H9 (cell line): ENCODE results near the gene MROH8. TPM values are rescaled to one million over a fixed set of nuclear protein-coding genes. Genes with fewer than 3 reads are reported as not detected.

Experiments
- DNase-seq: peaks from one replicate; pipeline ENCODE4 v3.0.0-alpha.2; 2017
- H2AFZ ChIP-seq: one replicate; pipeline ENCODE4 v1.6.1; 2013; ENCODE audit warnings: mild to moderate bottlenecking, low read length, control low read depth, moderate library complexity
- H2AK5ac ChIP-seq: 2 replicates; pipeline ENCODE4 v1.6.1; 2013; ENCODE audit warnings: low read length, control low read depth, mixed read lengths; ENCODE audit not compliant: insufficient read length
- H2BK120ac ChIP-seq: one replicate; pipeline ENCODE4 v1.6.1; 2013; ENCODE audit warnings: low read depth, mild to moderate bottlenecking, low read length, control low read depth, inconsistent platforms; ENCODE audit not compliant: poor library complexity, severe bottlenecking
- H2BK12ac ChIP-seq: 2 replicates; pipeline ENCODE4 v1.6.1; 2013; ENCODE audit warnings: low read length, control low read depth, mixed read lengths, low read depth; ENCODE audit not compliant: insufficient read length
- H2BK15ac ChIP-seq: 2 replicates; pipeline ENCODE4 v1.6.1; 2013; ENCODE audit warnings: low read depth, low read length, control low read depth
- H2BK20ac ChIP-seq: one replicate; pipeline ENCODE4 v1.6.1; 2013; ENCODE audit warnings: low read depth, mild to moderate bottlenecking, low read length, control low read depth, inconsistent platforms; ENCODE audit not compliant: poor library complexity, severe bottlenecking
- H2BK5ac ChIP-seq: 2 replicates; pipeline ENCODE4 v1.6.1; 2013; ENCODE audit warnings: low read length, control low read depth, mixed read lengths; ENCODE audit not compliant: insufficient read length
- H3K14ac ChIP-seq: 2 replicates; pipeline ENCODE4 v1.6.1; 2013; ENCODE audit warnings: low read length, control low read depth; ENCODE audit not compliant: insufficient read depth
- H3K18ac ChIP-seq: 2 replicates; pipeline ENCODE4 v1.6.1; 2013; ENCODE audit warnings: low read depth, mild to moderate bottlenecking, mixed read lengths, low read length, control low read depth; ENCODE audit not compliant: insufficient read length
- H3K23ac ChIP-seq: 2 replicates; pipeline ENCODE4 v1.6.1; 2013; ENCODE audit warnings: low read length, control low read depth, mixed read lengths, low read depth; ENCODE audit not compliant: insufficient read length
- H3K23me2 ChIP-seq: 2 replicates; pipeline ENCODE4 v1.6.1; 2013; ENCODE audit warnings: low read depth, mild to moderate bottlenecking, mixed read lengths, low read length, control low read depth; ENCODE audit not compliant: insufficient read length, poor library complexity, severe bottlenecking
- H3K27ac ChIP-seq: 2 replicates; pipeline ENCODE4 v1.5.1; 2013; ENCODE audit warnings: low read length, control low read depth, mixed read lengths, low read depth; ENCODE audit not compliant: insufficient read length
- H3K27me3 ChIP-seq: 2 replicates; pipeline ENCODE4 v1.6.1; 2013; ENCODE audit warnings: low read length, control low read depth, inconsistent platforms; ENCODE audit not compliant: insufficient read depth
- H3K4ac ChIP-seq: 2 replicates; pipeline ENCODE4 v1.6.1; 2013; ENCODE audit warnings: low read depth, mild to moderate bottlenecking, control low read depth, inconsistent platforms, low read length, moderate library complexity
- H3K4me1 ChIP-seq: 2 replicates; pipeline ENCODE4 v1.6.1; 2013; ENCODE audit warnings: low read length, control low read depth, inconsistent platforms; ENCODE audit not compliant: insufficient read depth
- H3K4me2 ChIP-seq: 2 replicates; pipeline ENCODE4 v1.6.1; 2013; ENCODE audit warnings: low read length, control low read depth, mixed read lengths; ENCODE audit not compliant: insufficient read length, insufficient read depth
- H3K56ac ChIP-seq: 2 replicates; pipeline ENCODE4 v1.6.1; 2013; ENCODE audit warnings: low read depth, mild to moderate bottlenecking, mixed read lengths, low read length, control low read depth; ENCODE audit not compliant: insufficient read length
- H3K79me1 ChIP-seq: 2 replicates; pipeline ENCODE4 v1.6.1; 2013; ENCODE audit warnings: low read depth, mild to moderate bottlenecking, moderate library complexity, low read length, control low read depth, inconsistent platforms; ENCODE audit not compliant: insufficient read depth, poor library complexity, severe bottlenecking
- H3K79me2 ChIP-seq: 2 replicates; pipeline ENCODE4 v1.6.1; 2013; ENCODE audit warnings: low read length, control low read depth, inconsistent platforms; ENCODE audit not compliant: insufficient read depth
- H3K9ac ChIP-seq: 2 replicates; pipeline ENCODE4 v1.6.1; 2013; ENCODE audit warnings: low read length, control low read depth, mixed read lengths; ENCODE audit not compliant: insufficient read length; ENCODE audit errors: extremely low read depth
- H3K9me3 ChIP-seq: one replicate; pipeline ENCODE4 v1.6.1; 2013; ENCODE audit warnings: low read depth, low read length, inconsistent platforms; ENCODE audit not compliant: control insufficient read depth
- H3T11ph ChIP-seq: one replicate; pipeline ENCODE4 v1.6.1; 2013; ENCODE audit warnings: mild to moderate bottlenecking, low read length, control low read depth, inconsistent platforms
- H4K20me1 ChIP-seq: one replicate; pipeline ENCODE4 v1.6.1; 2013; ENCODE audit not compliant: control insufficient read depth, insufficient read length, insufficient read depth
- H4K5ac ChIP-seq: 2 replicates; pipeline ENCODE4 v1.6.1; 2013; ENCODE audit warnings: low read depth, mild to moderate bottlenecking, mixed read lengths, low read length, control low read depth; ENCODE audit not compliant: insufficient read length
- H4K8ac ChIP-seq: replicated peaks from 2 replicates; pipeline ENCODE4 v1.6.1; 2013; ENCODE audit warnings: low read length, control low read depth, mixed read lengths, low read depth; ENCODE audit not compliant: insufficient read length
- H4K91ac ChIP-seq: 2 replicates; pipeline ENCODE4 v1.6.1; 2013; ENCODE audit warnings: low read depth, mild to moderate bottlenecking, moderate library complexity, mixed read lengths, low read length, control low read depth; ENCODE audit not compliant: insufficient read length
- H3K27ac Mint-ChIP-seq, 3 experiments: 2 replicates in 2 of 3; 3 replicates in 1 of 3; pipeline ENCODE4 v1.8.0; 2020 to 2021; ENCODE audit warnings: mixed read lengths in 3 of 3, mild to moderate bottlenecking in 1 of 3, moderate library complexity in 1 of 3
- H3K27me3 Mint-ChIP-seq: 2 replicates; pipeline ENCODE4 v1.8.0; 2021; ENCODE audit warnings: low read depth, mild to moderate bottlenecking, moderate library complexity, mixed read lengths
- H3K36me3 Mint-ChIP-seq, 3 experiments: 2 replicates in 2 of 3; 3 replicates in 1 of 3; pipeline ENCODE4 v1.8.0; 2020 to 2021; ENCODE audit warnings: low read depth in 3 of 3, mixed read lengths in 3 of 3; ENCODE audit not compliant: insufficient read depth in 1 of 3
- H3K4me1 Mint-ChIP-seq, 2 experiments: 2 replicates each; pipeline ENCODE4 v1.8.0; 2020; ENCODE audit warnings: mixed read lengths in 2 of 2
- H3K4me3 Mint-ChIP-seq, 2 experiments: 2 replicates in 1 of 2; 3 replicates in 1 of 2; pipeline ENCODE4 v1.8.0; 2020 to 2021; ENCODE audit warnings: mild to moderate bottlenecking in 2 of 2, mixed read lengths in 2 of 2, moderate library complexity in 1 of 2
- H3K9me3 Mint-ChIP-seq, 2 experiments: 2 replicates in 1 of 2; 3 replicates in 1 of 2; pipeline ENCODE4 v1.8.0; 2020; ENCODE audit warnings: mild to moderate bottlenecking in 2 of 2, mixed read lengths in 2 of 2, moderate library complexity in 1 of 2
- CTCF ChIP-seq: fragments of 200-600 bp; sonication (generic); conservative IDR thresholded peaks from 3 replicates; pipeline ENCODE4 v1.8.0; 2021; ENCODE audit warnings: antibody characterized with exemption, mild to moderate bottlenecking
- WGBS: extraction: QIAGEN DNeasy Blood & Tissue Kit; methylation state at CpG from one replicate; pipeline ENCODE4 v1.1.7; 2013; ENCODE audit warnings: missing lambda C conversion rate, low lambda C conversion rate, mixed read lengths; ENCODE audit not compliant: insufficient read length; ENCODE audit errors: extremely low coverage; 5-methylcytosine and 5-hydroxymethylcytosine counted together
- total RNA-seq: library from RNA; stranded (reverse); gene quantifications from 2 replicates; pipeline ENCODE4 v1.2.1, GENCODE V29; 2021

MROH8 gene
- total RNA-seq, 1 experiment from 2014 or later: 0.90 TPM

- Histone ChIP-seq H3K9me3 (no peaks in the 10 kb centered on the region), H2AK5ac (no peak overlapping the region), H3K18ac (no peak overlapping the region), H3K23ac (no peak overlapping the region), H4K91ac (no peak overlapping the region), H2BK15ac (no peak overlapping the region), H3K56ac (no peak overlapping the region), H4K20me1 (no peaks in the 10 kb centered on the region), H3K79me1 (no peaks in the 10 kb centered on the region), H3K4ac (no peak overlapping the region), H4K5ac (no peak overlapping the region), H3K14ac (no peak overlapping the region), H3K9ac (no peak overlapping the region), H2BK20ac (no peak overlapping the region), H2BK5ac (no peak overlapping the region), H3K27me3 (no peaks in the 10 kb centered on the region), H3K27ac (no peak overlapping the region), H3T11ph (no peak overlapping the region), H3K23me2 (no peaks in the 10 kb centered on the region), H3K4me2 (no peak overlapping the region), H2BK12ac (no peak overlapping the region), H2AFZ (no peak overlapping the region), H3K4me1 (no peaks in the 10 kb centered on the region), H4K8ac (no peak overlapping the region), H2BK120ac (no peak overlapping the region), H3K79me2 (no peaks in the 10 kb centered on the region)
- WGBS: no CpG with 5 or more reads among the region's 4 CpGs
- no peak for DNase-seq
- Mint-ChIP-seq H3K9me3 (no peaks in the 10 kb centered on the region), H3K27me3 (peaks cover 3% of the 10 kb centered on the region; the same call in 1 of the 2 replicates), H3K36me3 (no peaks in the 10 kb centered on the region), H3K27ac (no peak overlapping the region), H3K4me1 (no peaks in the 10 kb centered on the region), H3K4me3 (no peak overlapping the region)
- no peak for TF ChIP-seq CTCF
Observed at GRCh38 chr20:37137547-37137946, 41.8 kb downstream of the MROH8 start.
